SIG-M5 treated with dmso at 0.1 percent for 504 hours (cell line): Measurements from ENCODE around the gene EXOC6B.

Source experiments
- DNase-seq: peaks from one replicate; lab custom pipeline; 2025; ENCODE audit not compliant: unreplicated experiment; lab: John Stamatoyannopoulos, UW

EXOC6B gene

DNA sequence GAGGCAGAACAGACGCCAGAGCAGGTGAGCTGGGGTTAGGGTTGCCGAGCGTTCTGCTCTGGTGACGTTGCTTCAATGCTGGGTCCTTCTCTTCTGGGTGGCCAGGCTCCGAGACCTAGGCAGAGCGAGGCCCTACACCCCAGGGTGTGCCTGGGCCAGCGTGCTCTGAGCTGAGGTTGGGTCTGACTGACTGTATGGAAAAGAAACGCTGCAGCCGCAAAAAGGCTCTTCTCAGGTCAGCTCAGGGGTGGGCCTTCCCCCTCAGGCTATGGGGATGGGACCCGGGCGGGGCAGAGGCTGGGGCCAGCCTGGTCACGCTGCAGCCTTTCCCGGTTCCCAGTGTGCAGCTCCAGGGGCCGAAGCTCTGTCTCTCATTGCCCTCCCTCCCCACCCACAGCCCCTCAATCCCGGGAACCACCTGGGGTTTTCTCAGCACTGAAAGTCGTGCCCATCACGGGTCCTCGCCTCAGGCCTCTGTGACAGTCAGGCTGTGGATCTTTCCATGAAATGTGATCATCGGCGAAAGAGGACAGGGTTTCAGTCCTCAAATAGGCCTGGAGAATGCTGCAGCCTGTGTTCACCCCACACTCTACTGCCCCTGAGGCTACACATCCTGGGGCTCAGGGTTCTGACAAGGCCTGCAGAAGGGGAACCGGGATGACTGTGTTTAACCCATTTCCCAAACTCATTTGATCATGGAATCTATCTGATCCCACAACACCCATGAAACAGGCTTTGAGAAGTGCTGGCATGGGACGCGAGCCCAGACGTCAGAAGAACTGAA lies 697.6 kb downstream of the EXOC6B start:
- no peak for DNase-seq

DNA sequence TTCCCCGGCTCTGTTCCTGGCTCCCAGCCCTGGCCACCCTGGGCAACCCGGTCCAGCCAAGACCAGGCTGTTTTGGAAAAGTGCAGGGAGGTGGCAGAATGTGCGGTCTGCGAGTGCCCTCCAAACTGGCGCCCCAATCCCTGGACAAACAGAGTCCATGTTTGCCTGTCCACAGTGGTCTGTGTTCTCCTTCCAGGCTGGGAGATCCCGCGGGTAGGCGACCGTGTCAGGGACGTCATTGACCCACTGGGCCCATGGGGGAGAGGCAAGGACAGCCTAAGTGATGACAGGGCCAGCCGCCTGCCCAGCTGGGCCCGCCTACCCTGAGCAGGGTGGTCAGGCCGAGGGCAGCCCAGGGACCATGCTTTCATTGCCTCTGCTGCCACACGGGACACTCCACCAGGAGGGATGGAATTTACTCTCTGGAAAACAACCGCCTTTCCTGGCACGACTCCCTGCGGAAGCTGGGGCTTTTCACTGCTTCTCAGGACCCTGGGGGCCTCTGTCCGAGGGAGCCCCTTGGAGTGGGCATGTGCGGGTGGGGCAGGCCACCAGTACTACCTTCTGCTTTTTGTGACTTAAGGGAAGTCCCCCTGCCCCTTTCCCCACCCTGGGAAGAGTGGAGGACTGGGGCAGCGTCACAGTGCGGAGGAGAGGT lies 698.3 kb downstream of the EXOC6B start:
- no peak for DNase-seq

DNA sequence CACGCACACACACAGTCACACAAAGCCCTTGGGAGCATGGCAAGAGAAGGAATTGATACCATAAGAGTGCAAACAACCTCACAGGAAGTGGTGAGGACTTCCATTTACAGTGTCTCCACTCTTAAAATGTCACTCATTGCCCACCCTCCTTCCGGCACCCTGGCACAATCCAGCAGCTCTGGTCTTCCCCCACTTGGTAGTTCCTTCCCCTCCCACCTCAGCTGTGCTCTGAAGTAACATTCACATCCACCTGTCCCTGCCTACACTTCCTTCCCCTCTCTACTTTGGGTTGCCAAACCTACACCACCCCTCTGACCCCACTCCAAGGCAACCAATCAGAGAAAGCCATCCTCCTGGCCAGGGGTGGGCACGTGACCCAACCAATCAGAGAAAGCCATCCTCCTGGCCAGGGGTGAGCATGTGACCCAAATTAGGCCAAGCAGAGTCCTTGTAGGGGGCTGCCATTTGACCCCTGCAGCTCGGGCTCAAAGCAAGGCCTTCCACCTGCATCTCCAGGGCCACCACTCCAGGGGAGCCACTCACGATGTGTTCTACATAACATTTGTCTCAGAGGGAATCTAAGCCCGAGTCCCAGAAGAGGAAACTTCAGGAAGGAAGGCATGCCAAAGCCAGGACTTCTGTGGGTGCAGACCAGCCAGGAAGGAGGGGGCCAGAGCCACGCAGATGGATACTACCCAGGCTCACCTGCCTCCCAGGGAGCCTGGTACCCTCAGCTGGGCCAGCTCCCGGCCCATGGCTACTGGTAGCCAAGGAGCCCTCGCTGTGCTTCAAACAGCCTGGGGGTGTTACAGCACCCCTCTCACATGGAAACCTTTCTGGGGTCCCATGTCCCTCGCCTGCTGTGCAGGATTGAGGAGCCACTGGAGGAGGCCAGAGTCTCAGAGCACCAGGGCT lies 699.4 kb downstream of the EXOC6B start:
- no peak for DNase-seq
